CD4-positive, alpha-beta T cell treated with Interleukin-4 for 4 hours (primary cell): ENCODE measurements around the gene SLC9A7.

Experiments used
- DNase-seq: peaks from one replicate; pipeline ENCODE4 v3.0.0-alpha.2; 2020

Gene SLC9A7

DNA sequence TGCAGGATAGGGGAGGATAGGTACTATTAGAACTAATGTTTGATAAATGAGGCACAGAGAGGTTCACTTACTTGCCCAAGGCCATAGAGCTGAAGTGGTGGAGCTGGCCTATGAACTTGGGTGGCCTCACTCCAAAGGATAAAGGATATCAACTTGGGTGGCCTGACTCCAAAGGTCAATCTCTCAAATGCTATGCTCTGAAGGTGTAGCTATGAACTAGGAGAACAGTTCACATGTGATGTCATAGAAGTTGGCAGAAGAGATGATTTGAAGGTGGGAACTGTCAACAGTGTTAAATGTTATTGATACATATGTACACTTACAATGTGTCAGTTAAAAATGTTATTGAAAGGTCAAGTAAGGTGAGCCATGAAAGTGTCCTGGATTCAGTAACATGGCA, 191.5 kb downstream of the SLC9A7 start:
- no peak for DNase-seq

DNA sequence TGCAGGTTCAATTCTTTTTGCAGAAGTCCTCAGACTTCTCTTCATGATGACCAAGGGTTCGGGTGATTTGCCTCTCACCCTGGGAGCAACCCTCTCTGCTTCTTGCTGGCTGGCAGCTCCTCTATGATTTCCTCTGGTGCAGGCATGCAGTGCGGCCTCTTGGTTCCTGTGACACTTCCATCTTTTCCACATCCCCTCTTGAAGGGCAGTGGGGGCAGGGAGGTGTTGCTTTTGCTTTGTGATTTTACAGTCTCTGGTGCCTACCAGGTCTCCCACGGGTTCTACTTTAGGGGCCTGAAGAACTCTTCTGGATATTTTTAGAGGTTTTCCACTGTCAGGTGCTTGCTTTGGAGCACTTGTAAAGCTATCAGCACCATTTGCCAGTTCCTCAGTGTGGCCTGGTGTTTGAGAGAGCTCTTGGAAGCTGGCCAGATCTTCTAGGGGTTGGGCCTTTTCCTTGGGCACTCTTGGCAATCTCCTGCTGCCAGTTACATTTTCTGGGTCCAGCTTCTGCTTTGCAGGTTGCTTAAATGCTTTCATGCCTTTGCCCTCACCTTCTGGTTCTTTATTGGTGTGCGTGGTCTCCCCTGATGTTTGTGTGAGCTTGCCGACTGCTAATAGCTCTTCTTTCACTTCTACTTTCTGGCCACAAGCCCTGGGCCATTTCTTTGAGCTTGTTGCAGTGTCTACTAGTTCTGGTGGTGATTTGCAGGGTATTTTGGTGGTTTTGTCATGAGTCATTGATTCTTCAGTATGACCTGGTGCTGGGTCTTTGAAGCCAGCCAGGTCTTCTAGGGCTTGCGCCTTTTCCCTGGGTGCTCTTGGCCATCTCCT, 196.9 kb downstream of the SLC9A7 start:
- DNase-seq: peak; percentile 39

DNA sequence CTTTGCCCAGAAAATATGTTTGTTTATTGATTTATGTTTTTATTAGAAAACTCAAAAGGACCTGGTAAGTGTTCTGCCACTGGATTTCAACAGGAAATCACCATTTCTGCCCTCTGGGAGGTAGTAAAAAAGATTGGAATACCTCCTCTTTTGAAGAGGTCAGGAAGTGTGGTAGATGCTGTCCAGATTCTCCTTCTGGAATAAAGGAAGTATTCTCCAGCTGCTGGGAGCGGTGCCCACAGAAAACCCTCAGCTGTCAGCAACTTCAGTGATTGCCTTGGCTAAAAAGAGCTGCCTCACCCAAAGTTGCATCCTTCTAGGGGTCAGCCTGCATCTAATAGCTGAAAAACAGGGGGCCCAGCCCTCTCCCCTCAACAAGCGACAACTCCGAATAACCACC, 199.9 kb downstream of the SLC9A7 start:
- DNase-seq: no peak

DNA sequence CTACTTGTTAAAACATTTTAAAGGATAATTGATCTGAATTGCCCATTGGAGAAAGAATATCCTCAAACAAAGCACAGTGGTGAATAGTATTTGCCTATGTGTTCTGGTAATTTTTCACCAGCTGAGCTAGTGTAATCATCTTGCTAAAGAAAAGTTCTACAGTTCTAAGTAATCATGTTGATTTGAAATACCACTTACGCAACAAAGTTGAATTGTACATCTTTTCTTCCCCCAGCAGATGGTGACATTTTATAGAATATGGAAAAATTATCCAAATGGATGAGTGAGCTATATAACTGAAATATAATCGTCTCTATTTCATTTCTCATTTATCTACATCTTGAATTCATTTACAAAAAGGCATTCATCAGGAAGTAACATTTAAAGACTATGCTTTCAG, 204.0 kb downstream of the SLC9A7 start:
- peak; percentile 29 for DNase-seq

DNA sequence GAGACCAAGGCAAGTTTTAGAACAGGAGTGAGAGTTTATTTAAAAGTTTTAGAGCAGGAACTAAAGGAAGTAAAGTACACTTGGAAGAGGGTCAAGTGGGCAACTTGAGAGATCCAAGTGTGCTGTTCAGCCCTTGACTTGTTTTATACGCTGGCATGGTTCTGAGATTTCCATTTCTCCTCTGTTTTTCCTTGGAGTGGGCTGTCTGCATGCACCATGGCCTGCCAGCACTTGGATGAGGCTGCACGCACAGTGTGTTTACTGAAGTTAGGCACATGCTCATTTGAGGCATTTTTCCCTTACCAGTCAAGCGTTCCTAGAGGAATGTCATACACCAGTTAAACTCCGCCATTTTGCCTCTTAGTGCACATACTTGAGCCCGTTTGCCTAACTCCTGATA, 205.0 kb downstream of the SLC9A7 start:
- no peak for DNase-seq

DNA sequence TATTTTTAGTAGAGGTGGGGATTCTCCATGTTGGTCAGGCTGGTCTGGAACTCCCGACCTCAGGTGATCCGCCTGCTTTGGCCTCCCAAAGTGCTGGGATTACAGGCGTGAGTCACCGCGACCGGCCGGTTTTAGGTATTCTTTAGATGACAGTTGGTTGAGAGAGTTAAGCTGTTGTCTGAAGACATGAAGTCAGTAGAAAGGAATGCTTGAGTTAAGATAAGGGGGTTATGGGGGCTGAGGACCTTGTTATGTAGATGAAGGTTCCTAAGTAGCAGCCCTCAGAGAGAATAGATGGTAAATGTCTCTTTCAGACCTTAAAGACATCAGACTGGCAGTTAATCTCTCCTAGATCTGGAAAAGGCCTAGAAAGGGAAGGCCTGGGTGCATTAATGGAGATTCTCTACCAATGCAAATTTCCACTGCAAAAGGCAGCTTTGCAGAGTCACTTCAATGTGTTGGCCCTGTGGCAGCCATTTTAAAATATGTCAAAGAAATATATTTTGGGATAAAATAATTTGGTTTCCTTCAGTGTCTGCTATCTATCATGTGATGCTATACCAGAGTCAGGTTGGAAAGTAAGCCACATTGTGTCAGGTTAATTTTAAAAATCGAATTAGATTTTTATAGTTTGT, 207.3 kb downstream of the SLC9A7 start:
- DNase-seq: no peak

DNA sequence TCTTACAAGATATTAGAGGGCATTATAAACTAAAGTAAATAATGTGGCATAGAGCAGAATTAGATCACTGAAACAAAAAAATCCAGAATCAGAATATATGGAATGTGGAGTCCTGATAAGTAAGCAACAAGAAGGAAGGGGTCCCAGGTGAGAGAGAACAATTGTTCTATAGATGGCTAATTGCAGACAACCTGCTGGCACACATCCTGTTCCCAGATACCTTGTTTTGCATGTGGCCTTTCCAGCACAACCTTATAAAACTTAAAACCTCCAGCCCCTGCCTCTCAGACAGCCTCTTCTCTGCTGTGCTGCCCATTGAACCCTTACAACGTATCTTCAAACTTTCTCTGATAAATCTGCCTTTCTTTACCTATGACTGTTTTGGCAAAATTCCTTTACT, 209.0 kb downstream of the SLC9A7 start:
- no peak for DNase-seq
